Osteocyte (in vitro differentiated cells): ENCODE measurements around the gene FREY1. TPM values are rescaled to one million over a fixed set of nuclear protein-coding genes. Genes with fewer than 3 reads are reported as not detected.

Experiments
- DNase-seq: peaks from one replicate; pipeline ENCODE4 v3.0.0; 2021; ENCODE audit warnings: mixed read lengths; ENCODE audit not compliant: unreplicated experiment; ENCODE audit errors: extremely low spot score
- H3K27ac Mint-ChIP-seq: one replicate; pipeline ENCODE4 v1.8.0; 2021; ENCODE audit warnings: mild to moderate bottlenecking, mixed read lengths; ENCODE audit not compliant: unreplicated experiment
- H3K27me3 Mint-ChIP-seq: one replicate; pipeline ENCODE4 v1.8.0; 2021; ENCODE audit warnings: mixed read lengths; ENCODE audit not compliant: unreplicated experiment
- H3K36me3 Mint-ChIP-seq: one replicate; pipeline ENCODE4 v1.8.0; 2021; ENCODE audit warnings: mixed read lengths; ENCODE audit not compliant: unreplicated experiment
- H3K4me1 Mint-ChIP-seq: one replicate; pipeline ENCODE4 v1.8.0; 2021; ENCODE audit warnings: mixed read lengths; ENCODE audit not compliant: unreplicated experiment
- H3K4me3 Mint-ChIP-seq: one replicate; pipeline ENCODE4 v1.8.0; 2021; ENCODE audit warnings: mild to moderate bottlenecking, moderate library complexity, mixed read lengths; ENCODE audit not compliant: unreplicated experiment
- H3K9me3 Mint-ChIP-seq: one replicate; pipeline ENCODE4 v1.8.0; 2021; ENCODE audit warnings: mixed read lengths; ENCODE audit not compliant: unreplicated experiment
- total RNA-seq: library from RNA; stranded (reverse); gene quantifications from 2 replicates; pipeline ENCODE4 v1.2.1, GENCODE V29; 2021
- TF ChIP-seq, protein P1 (sequence below): fragments of 200-600 bp; sonication (generic); IDR thresholded peaks from 2 replicates; pipeline ENCODE4 v1.5.0; 2021; ENCODE audit warnings: antibody characterized with exemption, mild to moderate bottlenecking, moderate library complexity

The FREY1 gene
- total RNA-seq, 1 donor from 2014 or later = 0.81 TPM

DNA sequence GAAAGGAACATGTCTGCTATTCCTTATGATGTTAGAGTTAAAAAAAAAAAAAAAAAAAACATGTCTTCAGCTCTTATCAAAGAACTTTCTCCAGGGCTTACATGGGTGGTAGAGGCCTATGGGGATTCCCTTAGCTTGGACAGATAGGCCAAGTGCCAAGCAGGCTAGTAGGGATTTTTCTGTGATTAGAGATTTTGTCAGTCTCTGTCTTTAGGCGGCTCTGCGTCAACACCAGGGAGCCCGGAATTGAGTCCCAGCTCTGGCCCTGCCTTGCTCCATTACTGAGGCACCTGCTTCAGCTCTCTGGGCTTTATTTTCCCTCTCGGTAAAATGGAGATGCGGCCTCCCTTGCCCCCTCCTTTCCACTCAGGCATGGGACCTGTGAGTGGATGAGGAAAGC is 46.7 kb downstream of the FREY1 start:
- DNase-seq = no peak
- TF ChIP-seq, protein P1, sequence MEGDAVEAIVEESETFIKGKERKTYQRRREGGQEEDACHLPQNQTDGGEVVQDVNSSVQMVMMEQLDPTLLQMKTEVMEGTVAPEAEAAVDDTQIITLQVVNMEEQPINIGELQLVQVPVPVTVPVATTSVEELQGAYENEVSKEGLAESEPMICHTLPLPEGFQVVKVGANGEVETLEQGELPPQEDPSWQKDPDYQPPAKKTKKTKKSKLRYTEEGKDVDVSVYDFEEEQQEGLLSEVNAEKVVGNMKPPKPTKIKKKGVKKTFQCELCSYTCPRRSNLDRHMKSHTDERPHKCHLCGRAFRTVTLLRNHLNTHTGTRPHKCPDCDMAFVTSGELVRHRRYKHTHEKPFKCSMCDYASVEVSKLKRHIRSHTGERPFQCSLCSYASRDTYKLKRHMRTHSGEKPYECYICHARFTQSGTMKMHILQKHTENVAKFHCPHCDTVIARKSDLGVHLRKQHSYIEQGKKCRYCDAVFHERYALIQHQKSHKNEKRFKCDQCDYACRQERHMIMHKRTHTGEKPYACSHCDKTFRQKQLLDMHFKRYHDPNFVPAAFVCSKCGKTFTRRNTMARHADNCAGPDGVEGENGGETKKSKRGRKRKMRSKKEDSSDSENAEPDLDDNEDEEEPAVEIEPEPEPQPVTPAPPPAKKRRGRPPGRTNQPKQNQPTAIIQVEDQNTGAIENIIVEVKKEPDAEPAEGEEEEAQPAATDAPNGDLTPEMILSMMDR = no peak
- peak overlapping the region; percentile 87 for H3K27ac Mint-ChIP-seq
- H3K4me1 Mint-ChIP-seq = peaks cover 30% of the 10 kb centered on the region
- H3K36me3 Mint-ChIP-seq = peaks cover 35% of the 10 kb centered on the region
- H3K27me3 Mint-ChIP-seq = no peaks in the 10 kb centered on the region
- no peak overlapping the region for H3K4me3 Mint-ChIP-seq
- no peaks in the 10 kb centered on the region for H3K9me3 Mint-ChIP-seq

DNA sequence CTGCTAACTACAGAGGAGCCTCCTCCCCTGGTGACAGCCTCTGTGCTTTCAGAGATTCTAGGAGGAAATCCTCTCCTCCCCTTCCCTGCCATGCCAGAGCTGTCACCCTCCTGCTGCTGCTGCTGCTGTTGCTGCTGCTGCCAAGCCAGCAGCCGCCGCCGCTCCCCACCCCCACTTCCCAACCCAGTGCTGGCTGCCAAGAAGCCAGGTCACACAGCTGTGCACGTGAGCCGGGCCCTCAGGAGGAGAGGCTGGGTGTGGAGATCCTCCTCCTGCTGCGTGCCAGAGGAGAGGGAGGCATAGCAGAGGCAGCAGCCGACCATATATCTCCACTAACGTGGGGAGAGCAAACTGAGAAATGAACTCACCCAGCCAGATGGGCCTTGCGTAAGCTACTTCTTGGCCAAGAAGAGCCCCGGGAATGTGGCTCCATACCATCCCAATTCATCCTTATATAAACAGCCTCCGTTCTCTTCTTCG is 47.4 kb downstream of the FREY1 start:
- H3K27me3 Mint-ChIP-seq = no peaks in the 10 kb centered on the region
- DNase-seq = peak; percentile 96
- H3K4me1 Mint-ChIP-seq = peaks cover 30% of the 10 kb centered on the region
- TF ChIP-seq, protein P1 = no peak
- H3K9me3 Mint-ChIP-seq = no peaks in the 10 kb centered on the region
- peak overlapping the region; percentile 87 for H3K27ac Mint-ChIP-seq
- H3K36me3 Mint-ChIP-seq = peaks cover 35% of the 10 kb centered on the region
- no peak overlapping the region for H3K4me3 Mint-ChIP-seq

DNA sequence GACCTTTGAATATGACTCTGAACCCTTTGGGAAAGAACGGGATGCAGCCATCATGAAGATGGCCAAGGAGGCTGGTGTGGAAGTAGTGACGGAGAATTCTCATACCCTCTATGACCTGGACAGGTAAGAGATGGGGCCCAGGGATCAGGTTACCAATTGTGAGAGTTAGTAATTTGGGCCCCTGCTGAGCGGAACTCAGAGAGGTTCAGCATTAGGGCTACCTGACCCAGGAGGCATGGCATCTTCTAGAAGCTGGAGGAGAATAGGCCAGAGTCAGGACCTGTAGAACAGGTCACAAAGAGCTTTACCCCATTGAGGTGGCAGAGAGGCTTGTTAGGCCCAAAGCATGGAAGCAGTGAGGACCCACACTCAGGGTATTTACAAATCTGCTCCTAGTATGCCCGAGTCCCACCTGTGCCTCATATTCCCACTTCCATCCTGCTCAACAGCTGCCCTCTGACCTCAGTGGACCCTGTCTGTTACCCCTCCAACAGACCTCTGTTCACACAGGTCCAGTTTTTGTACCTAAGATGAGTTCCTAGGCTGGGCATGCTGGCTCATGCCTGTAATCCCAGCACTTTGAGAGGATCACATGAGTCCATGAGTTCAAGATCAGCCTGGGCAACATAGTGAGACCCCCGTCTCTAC is 48.2 kb downstream of the FREY1 start:
- no peak for DNase-seq
- TF ChIP-seq, protein P1 = no peak
- Mint-ChIP-seq H3K4me1 (peaks cover 30% of the 10 kb centered on the region), H3K27ac (peak overlapping the region; percentile 87), H3K27me3 (no peaks in the 10 kb centered on the region), H3K4me3 (no peak overlapping the region), H3K36me3 (peaks cover 35% of the 10 kb centered on the region), H3K9me3 (no peaks in the 10 kb centered on the region)

DNA sequence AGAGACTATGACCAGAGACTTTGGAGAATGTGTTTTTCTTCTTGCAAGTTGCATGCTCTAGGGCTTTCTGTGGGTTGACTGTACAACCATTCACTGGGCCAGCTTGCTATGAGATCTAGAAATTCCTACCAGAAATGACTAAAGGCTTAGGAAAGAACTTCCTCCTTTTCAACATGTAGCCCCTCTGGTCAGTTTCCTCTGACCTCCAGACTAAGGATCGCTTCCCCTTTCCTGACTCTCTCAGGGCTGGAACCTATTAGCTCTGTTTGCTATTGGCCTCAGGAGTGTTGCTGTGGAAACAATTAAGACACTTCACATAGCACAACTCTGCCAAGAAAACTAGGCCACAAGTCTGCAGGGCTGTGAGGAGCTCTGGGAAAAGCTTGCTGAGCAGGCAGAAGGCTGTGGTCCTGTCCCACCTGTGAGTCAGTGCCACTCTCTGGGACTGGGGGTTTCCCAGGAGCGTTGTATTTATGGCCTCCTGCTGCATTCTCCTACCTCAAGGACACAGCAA is 49.1 kb downstream of the FREY1 start:
- no peak for DNase-seq
- peak overlapping the region; percentile 87 for H3K27ac Mint-ChIP-seq
- TF ChIP-seq, protein P1 = no peak
- H3K4me3 Mint-ChIP-seq = no peak overlapping the region
- H3K4me1 Mint-ChIP-seq = peaks cover 30% of the 10 kb centered on the region
- no peaks in the 10 kb centered on the region for H3K9me3 Mint-ChIP-seq
- no peaks in the 10 kb centered on the region for H3K27me3 Mint-ChIP-seq
- peaks cover 30% of the 10 kb centered on the region for H3K36me3 Mint-ChIP-seq

Other genes with a start within 250 kb of the FREY1 start
- gene CHST1, start 241.6 kb downstream of the FREY1 start, total RNA-seq = 0.16 and 0.67 TPM in 2 replicates
- gene SLC35C1, start 102.1 kb downstream of the FREY1 start, total RNA-seq = 17.5 and 18.0 TPM in 2 replicates
- 18.2 and 18.6 TPM in 2 replicates for gene CRY2, start 59.8 kb downstream of the FREY1 start, total RNA-seq
- gene MAPK8IP1, start 21.6 kb downstream of the FREY1 start, total RNA-seq = 9.8 and 10.1 TPM in 2 replicates
- 24.5 and 24.8 TPM in 2 replicates for gene PEX16, start 10.6 kb upstream of the FREY1 start, total RNA-seq
- gene LARGE2, start 15.4 kb upstream of the FREY1 start, total RNA-seq = not detected in 2 replicates
- gene PHF21A, start 214.2 kb upstream of the FREY1 start, total RNA-seq = 40.8 and 52.2 TPM in 2 replicates